Embryonic facial prominence (tissue), 1 donor: ENCODE measurements around the gene FBL.
A peak's percentile ranks its signal among the peaks of the same experiment; 100 is the strongest.

Source experiments
- DNase-seq: peaks from one replicate; pipeline ENCODE4 v3.0.0-alpha.2; 2016; ENCODE audit errors: extremely low spot score

Gene FBL

GRCh38 chr19:39842693-39843435, 3.3 kb downstream of the FBL start:
- no peak for DNase-seq

- DNase-seq: no peak
Measured at GRCh38 chr19:39841041-39841440, 5.1 kb downstream of the FBL start.

GRCh38 chr19:39840492-39840891, 5.7 kb downstream of the FBL start:
- DNase-seq: no peak

GRCh38 chr19:39839678-39840327, 6.4 kb downstream of the FBL start:
- DNase-seq: no peak

GRCh38 chr19:39838569-39838968, 7.6 kb downstream of the FBL start:
- DNase-seq: no peak

GRCh38 chr19:39837978-39838377, 8.2 kb downstream of the FBL start:
- no peak for DNase-seq

- no peak for DNase-seq
Measured at GRCh38 chr19:39834287-39834841, 11.8 kb downstream of the FBL start.

- peak; percentile 97 for DNase-seq
Measured at GRCh38 chr19:39833464-39834286, 12.5 kb downstream of the FBL start, which contains the start of gene DYRK1B. Gene DYRK1B (minus strand): TSS chr19:39834162. CDS start chr19:39831867, 2,295 bp downstream.

GRCh38 chr19:39833160-39833463, 13.1 kb downstream of the FBL start:
- no peak for DNase-seq

GRCh38 chr19:39832341-39833083, 13.7 kb downstream of the FBL start:
- no peak for DNase-seq

- DNase-seq: no peak
Measured at GRCh38 chr19:39831679-39832078, 14.5 kb downstream of the FBL start.

- no peak for DNase-seq
Measured at GRCh38 chr19:39830847-39831246, 15.3 kb downstream of the FBL start.

- DNase-seq: no peak
Measured at GRCh38 chr19:39830406-39830805, 15.8 kb downstream of the FBL start.

- DNase-seq: no peak
Measured at GRCh38 chr19:39829702-39830275, 16.4 kb downstream of the FBL start.

- no peak for DNase-seq
Measured at GRCh38 chr19:39828654-39829032, 17.5 kb downstream of the FBL start.

- DNase-seq: no peak
Measured at GRCh38 chr19:39828015-39828653, 18.0 kb downstream of the FBL start.

- DNase-seq: no peak
Measured at GRCh38 chr19:39827216-39827615, 19.0 kb downstream of the FBL start.

- DNase-seq: no peak
Measured at GRCh38 chr19:39826311-39826945, 19.8 kb downstream of the FBL start.

- DNase-seq: no peak
Measured at GRCh38 chr19:39825531-39826076, 20.6 kb downstream of the FBL start.

- DNase-seq: no peak
Measured at GRCh38 chr19:39825093-39825463, 21.1 kb downstream of the FBL start.
